Measurements from ENCODE around the gene TMTC1.

Gene TMTC1

GRCh38 chr12:29773076-29773475, 10.7 kb downstream of the TMTC1 start:
- Histone ChIP-seq H3K27ac (ENCODE audit: low read length) (no peak overlapping the region), H3K4me1 (ENCODE audit: control insufficient read depth in 1 of 2, insufficient read depth in 2 of 2, low read length in 2 of 2) (peaks cover 0 to 19% of the 10 kb centered on the region in 2 donors)

GRCh38 chr12:29771786-29772185, 12.0 kb downstream of the TMTC1 start:
- peaks cover 0 to 2% of the 10 kb centered on the region in 2 donors for H3K9me3 ChIP-seq (ENCODE audit: control insufficient read depth in 1 of 2, low read length in 2 of 2)
- no peaks in the 10 kb centered on the region for H3K27me3 ChIP-seq (ENCODE audit: low read depth, low read length)

More at GRCh38 chr12:29773076-29773475, 10.7 kb downstream of the TMTC1 start:
- no peaks in the 10 kb centered on the region for H3K36me3 ChIP-seq (ENCODE audit: control insufficient read depth in 1 of 2, insufficient read depth in 2 of 2, low read length in 2 of 2)
- H3K27me3 ChIP-seq (ENCODE audit: low read depth, low read length): no peaks in the 10 kb centered on the region
- H3K4me3 ChIP-seq (ENCODE audit: low read depth in 1 of 2, low read length in 2 of 2): no peak overlapping the region
- H3K9me3 ChIP-seq (ENCODE audit: control insufficient read depth in 1 of 2, low read length in 2 of 2): peaks cover 0 to 2% of the 10 kb centered on the region in 2 donors

GRCh38 chr12:29771165-29771564, 12.6 kb downstream of the TMTC1 start:
- peaks cover 0 to 2% of the 10 kb centered on the region in 2 donors for H3K9me3 ChIP-seq (ENCODE audit: control insufficient read depth in 1 of 2, low read length in 2 of 2)
- H3K27me3 ChIP-seq (ENCODE audit: low read depth, low read length): no peaks in the 10 kb centered on the region
- peaks cover 0 to 15% of the 10 kb centered on the region in 2 donors for H3K4me1 ChIP-seq (ENCODE audit: control insufficient read depth in 1 of 2, insufficient read depth in 2 of 2, low read length in 2 of 2)
- no peak overlapping the region for H3K4me3 ChIP-seq (ENCODE audit: low read depth in 1 of 2, low read length in 2 of 2)
- H3K36me3 ChIP-seq (ENCODE audit: control insufficient read depth in 1 of 2, insufficient read depth in 2 of 2, low read length in 2 of 2): peaks cover 0 to 6% of the 10 kb centered on the region in 2 donors
- no peak overlapping the region for H3K27ac ChIP-seq (ENCODE audit: low read length)

More at GRCh38 chr12:29771786-29772185, 12.0 kb downstream of the TMTC1 start:
- peaks cover 0 to 15% of the 10 kb centered on the region in 2 donors for H3K4me1 ChIP-seq (ENCODE audit: control insufficient read depth in 1 of 2, insufficient read depth in 2 of 2, low read length in 2 of 2)
- H3K4me3 ChIP-seq (ENCODE audit: low read depth in 1 of 2, low read length in 2 of 2): no peak overlapping the region
- H3K36me3 ChIP-seq (ENCODE audit: control insufficient read depth in 1 of 2, insufficient read depth in 2 of 2, low read length in 2 of 2): no peaks in the 10 kb centered on the region
- H3K27ac ChIP-seq (ENCODE audit: low read length): no peak overlapping the region

- no peak overlapping the region for H3K4me3 ChIP-seq (ENCODE audit: low read depth in 1 of 2, low read length in 2 of 2)
- H3K4me1 ChIP-seq (ENCODE audit: control insufficient read depth in 1 of 2, insufficient read depth in 2 of 2, low read length in 2 of 2): peaks cover 0 to 15% of the 10 kb centered on the region in 2 donors
Observed at GRCh38 chr12:29769162-29769858, 14.4 kb downstream of the TMTC1 start.

GRCh38 chr12:29768372-29768771, 15.4 kb downstream of the TMTC1 start:
- no peaks in the 10 kb centered on the region for H3K9me3 ChIP-seq (ENCODE audit: control insufficient read depth in 1 of 2, low read length in 2 of 2)
- H3K27me3 ChIP-seq (ENCODE audit: low read depth, low read length): no peaks in the 10 kb centered on the region
- no peak overlapping the region for H3K4me3 ChIP-seq (ENCODE audit: low read depth in 1 of 2, low read length in 2 of 2)
- peaks cover 0 to 8% of the 10 kb centered on the region in 2 donors for H3K36me3 ChIP-seq (ENCODE audit: control insufficient read depth in 1 of 2, insufficient read depth in 2 of 2, low read length in 2 of 2)
- no peak overlapping the region for H3K27ac ChIP-seq (ENCODE audit: low read length)
- peaks cover 0 to 15% of the 10 kb centered on the region in 2 donors for H3K4me1 ChIP-seq (ENCODE audit: control insufficient read depth in 1 of 2, insufficient read depth in 2 of 2, low read length in 2 of 2)

More at GRCh38 chr12:29769162-29769858, 14.4 kb downstream of the TMTC1 start:
- Histone ChIP-seq H3K9me3 (ENCODE audit: control insufficient read depth in 1 of 2, low read length in 2 of 2) (no peaks in the 10 kb centered on the region), H3K27me3 (ENCODE audit: low read depth, low read length) (no peaks in the 10 kb centered on the region), H3K36me3 (ENCODE audit: control insufficient read depth in 1 of 2, insufficient read depth in 2 of 2, low read length in 2 of 2) (peaks cover 0 to 8% of the 10 kb centered on the region in 2 donors), H3K27ac (ENCODE audit: low read length) (no peak overlapping the region)

DNA sequence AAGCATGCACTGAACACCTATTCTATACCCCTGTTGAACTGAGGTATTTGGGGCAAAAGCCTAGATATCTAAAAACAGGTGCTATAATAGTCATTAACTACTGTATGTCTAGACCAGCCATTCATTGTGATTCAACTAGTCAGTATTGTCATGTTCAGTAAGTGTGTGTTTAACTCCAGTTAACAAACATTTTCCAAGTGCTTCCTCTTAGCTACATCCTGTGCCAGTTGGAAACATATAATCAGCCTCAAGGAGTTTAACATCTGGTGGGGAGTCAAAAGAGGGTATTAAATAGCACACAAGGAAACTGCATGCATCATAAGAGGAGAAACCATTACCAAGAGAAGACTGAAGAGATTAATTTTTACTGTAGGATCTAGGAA, 20.4 kb downstream of the TMTC1 start:
- no peaks in the 10 kb centered on the region for H3K27me3 ChIP-seq (ENCODE audit: low read depth, low read length)
- H3K9me3 ChIP-seq (ENCODE audit: control insufficient read depth in 1 of 2, low read length in 2 of 2): no peaks in the 10 kb centered on the region
- peaks cover 0 to 11% of the 10 kb centered on the region in 2 donors for H3K4me1 ChIP-seq (ENCODE audit: control insufficient read depth in 1 of 2, insufficient read depth in 2 of 2, low read length in 2 of 2)
- H3K36me3 ChIP-seq (ENCODE audit: control insufficient read depth in 1 of 2, insufficient read depth in 2 of 2, low read length in 2 of 2): peaks cover 0 to 8% of the 10 kb centered on the region in 2 donors
- no peak overlapping the region for H3K4me3 ChIP-seq (ENCODE audit: low read depth in 1 of 2, low read length in 2 of 2)
- H3K27ac ChIP-seq (ENCODE audit: low read length): no peak overlapping the region

DNA sequence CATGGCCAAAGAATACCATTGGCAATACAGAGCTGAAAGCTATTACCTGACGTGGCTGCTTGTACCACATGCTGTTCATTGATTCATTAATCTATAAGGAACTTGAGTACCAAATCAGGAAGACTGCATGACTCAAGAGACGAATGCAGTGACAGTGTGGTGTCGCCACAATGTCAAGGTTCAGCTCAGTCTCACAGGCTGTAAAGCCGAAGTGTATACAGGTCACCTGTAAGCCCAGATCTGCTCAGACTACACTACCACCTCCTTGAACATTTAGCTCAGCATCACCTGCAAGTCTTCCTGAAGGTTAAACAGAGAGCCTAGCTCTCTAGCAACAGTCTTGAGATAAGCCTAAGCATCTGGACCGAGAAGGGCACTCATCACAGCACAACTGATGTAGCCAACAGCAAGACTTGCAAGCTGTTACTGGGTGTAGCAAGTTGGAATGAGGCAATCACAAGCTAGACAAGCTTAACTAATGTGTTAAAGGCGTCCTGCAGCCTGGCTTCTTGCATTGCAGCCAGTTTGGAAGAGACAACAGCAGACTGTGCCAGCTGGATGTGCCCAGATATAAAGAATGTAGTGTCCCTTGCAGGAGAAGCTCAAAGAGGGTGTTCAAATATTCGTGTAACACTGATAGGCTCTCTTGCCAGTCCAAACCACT, 21.0 kb downstream of the TMTC1 start:
- Histone ChIP-seq H3K4me3 (ENCODE audit: low read depth in 1 of 2, low read length in 2 of 2) (no peak overlapping the region), H3K4me1 (ENCODE audit: control insufficient read depth in 1 of 2, insufficient read depth in 2 of 2, low read length in 2 of 2) (peaks cover 0 to 9% of the 10 kb centered on the region in 2 donors), H3K27me3 (ENCODE audit: low read depth, low read length) (no peaks in the 10 kb centered on the region), H3K36me3 (ENCODE audit: control insufficient read depth in 1 of 2, insufficient read depth in 2 of 2, low read length in 2 of 2) (peaks cover 0 to 8% of the 10 kb centered on the region in 2 donors), H3K9me3 (ENCODE audit: control insufficient read depth in 1 of 2, low read length in 2 of 2) (no peaks in the 10 kb centered on the region), H3K27ac (ENCODE audit: low read length) (no peak overlapping the region)

- no peak overlapping the region for H3K4me3 ChIP-seq (ENCODE audit: low read depth in 1 of 2, low read length in 2 of 2)
- H3K36me3 ChIP-seq (ENCODE audit: control insufficient read depth in 1 of 2, insufficient read depth in 2 of 2, low read length in 2 of 2): peaks cover 0 to 7% of the 10 kb centered on the region in 2 donors
- H3K9me3 ChIP-seq (ENCODE audit: control insufficient read depth in 1 of 2, low read length in 2 of 2): no peaks in the 10 kb centered on the region
- H3K4me1 ChIP-seq (ENCODE audit: control insufficient read depth in 1 of 2, insufficient read depth in 2 of 2, low read length in 2 of 2): peaks cover 0 to 9% of the 10 kb centered on the region in 2 donors
- H3K27me3 ChIP-seq (ENCODE audit: low read depth, low read length): no peaks in the 10 kb centered on the region
- H3K27ac ChIP-seq (ENCODE audit: low read length): no peak overlapping the region
Observed at GRCh38 chr12:29759950-29760349, 23.8 kb downstream of the TMTC1 start.

- H3K27ac ChIP-seq (ENCODE audit: low read length): no peak overlapping the region
- no peaks in the 10 kb centered on the region for H3K4me1 ChIP-seq (ENCODE audit: control insufficient read depth in 1 of 2, insufficient read depth in 2 of 2, low read length in 2 of 2)
- no peak overlapping the region for H3K4me3 ChIP-seq (ENCODE audit: low read depth in 1 of 2, low read length in 2 of 2)
- H3K9me3 ChIP-seq (ENCODE audit: control insufficient read depth in 1 of 2, low read length in 2 of 2): no peaks in the 10 kb centered on the region
- peaks cover 0 to 17% of the 10 kb centered on the region in 2 donors for H3K36me3 ChIP-seq (ENCODE audit: control insufficient read depth in 1 of 2, insufficient read depth in 2 of 2, low read length in 2 of 2)
- no peaks in the 10 kb centered on the region for H3K27me3 ChIP-seq (ENCODE audit: low read depth, low read length)
Observed at GRCh38 chr12:29756741-29757390, 26.9 kb downstream of the TMTC1 start.

DNA sequence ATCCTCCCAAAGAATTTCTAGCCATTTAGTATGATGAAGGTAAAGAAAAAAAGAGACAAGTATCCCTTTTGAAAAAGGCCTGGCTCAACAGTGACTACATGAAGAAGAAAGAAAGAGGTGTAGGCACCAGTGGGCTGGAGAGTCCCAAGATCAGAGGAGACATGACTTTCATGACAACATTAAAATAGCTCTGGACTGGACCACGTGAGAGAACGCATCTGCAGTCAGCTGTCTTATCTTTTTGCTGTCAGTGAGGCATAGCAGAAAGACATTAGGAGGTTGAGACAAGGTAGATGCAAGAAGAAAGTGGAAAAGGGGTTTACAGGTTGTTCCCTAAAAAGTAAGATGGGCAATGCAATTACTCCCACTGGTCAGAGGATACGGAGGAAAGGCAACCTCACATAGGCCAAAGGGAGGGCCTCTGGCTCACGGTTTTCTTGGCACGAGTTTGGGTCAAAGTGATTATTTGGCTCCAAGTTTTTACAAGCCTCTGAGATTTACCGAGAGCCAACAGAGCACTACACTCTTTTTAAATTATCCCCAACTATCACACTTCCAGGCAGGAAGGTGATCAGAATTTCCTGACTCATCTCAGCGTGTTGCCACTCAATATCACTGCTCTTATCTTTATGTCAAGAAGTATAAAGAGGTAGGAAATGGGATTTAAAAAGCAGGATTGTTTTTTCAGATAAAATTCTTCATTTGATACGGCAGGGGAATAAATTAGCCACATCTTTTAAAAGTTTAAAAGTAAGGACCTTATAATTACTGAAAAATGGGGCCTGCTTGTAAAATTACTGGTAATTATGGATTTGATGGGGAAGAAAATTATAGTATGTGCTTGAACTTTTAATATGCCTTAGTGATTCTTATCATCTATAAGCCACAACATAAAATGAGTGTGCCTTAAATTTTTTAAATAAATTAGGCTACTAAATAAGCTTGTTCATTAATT, 29.2 kb downstream of the TMTC1 start:
- Histone ChIP-seq H3K36me3 (ENCODE audit: control insufficient read depth in 1 of 2, insufficient read depth in 2 of 2, low read length in 2 of 2) (peaks cover 0 to 22% of the 10 kb centered on the region in 2 donors), H3K9me3 (ENCODE audit: control insufficient read depth in 1 of 2, low read length in 2 of 2) (no peaks in the 10 kb centered on the region), H3K4me3 (ENCODE audit: low read depth in 1 of 2, low read length in 2 of 2) (no peak overlapping the region), H3K27me3 (ENCODE audit: low read depth, low read length) (no peaks in the 10 kb centered on the region), H3K4me1 (ENCODE audit: control insufficient read depth in 1 of 2, insufficient read depth in 2 of 2, low read length in 2 of 2) (no peaks in the 10 kb centered on the region), H3K27ac (ENCODE audit: low read length) (no peak overlapping the region)

All from muscle layer of duodenum (tissue), 2 donors.